Islet precursor cell (in vitro differentiated cells): Measurements from ENCODE around the gene FAM110A.
"Not testable (repeated sequence)": the region's sequence is repeated elsewhere in the genome, so short reads cannot be mapped to it uniquely, and the experiment has no call there.

Experiments
- DNase-seq: peaks from one replicate; pipeline ENCODE4 v3.0.0-alpha.2; 2018

Gene FAM110A

DNA sequence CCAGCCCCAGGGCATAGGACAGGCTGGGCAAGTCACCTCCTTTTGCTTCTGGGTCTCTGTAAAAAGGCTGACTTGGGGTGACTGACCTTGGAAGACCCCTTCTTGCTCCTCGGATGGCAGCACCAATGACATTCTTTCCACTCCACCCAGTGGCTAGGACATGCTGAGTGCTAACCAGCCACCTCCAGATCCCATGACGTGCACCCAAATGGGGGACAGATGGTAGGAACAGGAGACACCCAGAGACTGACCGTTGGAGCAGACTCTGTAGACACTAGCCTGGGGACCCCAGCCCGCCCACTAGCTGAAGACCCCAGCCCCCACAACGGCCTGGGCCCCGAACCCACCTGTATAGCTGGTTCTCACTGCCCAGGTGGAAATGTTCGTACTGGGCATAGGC is 44.3 kb downstream of the FAM110A start:
- no peak for DNase-seq

DNA sequence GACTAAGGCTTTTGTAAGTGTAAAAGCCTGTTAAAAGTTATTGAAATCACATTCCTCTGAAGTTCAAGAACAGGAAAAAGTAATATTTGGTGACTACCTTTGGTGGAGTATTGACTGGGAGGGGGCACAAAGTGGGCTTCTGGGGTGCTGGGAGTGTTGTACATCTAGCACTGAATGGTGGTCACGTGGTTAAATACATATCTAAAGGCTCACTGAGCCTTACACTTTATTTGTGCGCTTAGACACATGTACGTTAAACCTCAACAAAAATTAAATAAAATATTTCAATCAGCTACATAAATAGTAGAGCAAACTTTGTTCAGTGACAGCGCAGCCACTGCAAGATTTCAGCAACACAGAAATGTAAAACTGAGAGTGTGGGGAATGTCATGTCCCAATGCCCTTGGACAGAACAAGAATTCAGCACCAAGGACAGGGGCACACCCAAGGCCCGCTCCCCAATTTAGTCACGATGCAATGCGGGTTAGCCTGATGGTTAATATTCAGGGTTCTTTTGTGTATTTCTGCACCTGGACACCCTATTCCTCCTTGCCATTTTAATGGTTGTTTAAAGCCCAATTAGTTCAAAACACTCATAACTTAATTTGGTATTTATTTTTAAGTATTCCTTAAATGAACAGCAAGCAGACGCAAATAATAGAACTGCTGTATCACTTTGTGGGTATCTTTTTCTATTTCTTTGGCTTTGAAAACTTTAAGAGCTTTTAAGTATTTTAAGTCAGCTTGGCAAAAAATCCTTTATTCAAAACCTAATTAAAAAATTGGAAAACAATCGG is 45.2 kb downstream of the FAM110A start:
- peak; percentile 68 for DNase-seq

DNA sequence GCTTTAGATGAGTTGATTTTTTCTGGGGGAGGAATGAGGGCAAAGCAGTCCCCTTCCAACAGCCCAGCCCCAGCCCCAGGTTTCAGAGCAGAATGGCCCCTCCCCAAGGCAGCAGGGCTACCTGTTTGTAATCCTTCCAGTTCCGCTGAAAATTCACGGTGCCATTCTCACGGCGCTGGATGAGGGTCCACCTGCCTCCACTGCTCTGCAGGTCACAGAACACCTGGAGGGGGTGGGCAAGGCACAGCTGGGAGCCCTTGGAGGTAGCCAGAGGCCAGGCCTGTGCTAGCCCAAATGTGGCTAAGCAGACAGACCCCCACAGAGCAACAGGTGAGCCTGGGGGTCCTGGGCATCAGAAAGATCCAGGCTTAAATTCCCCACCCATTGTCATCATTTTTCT is 46.1 kb downstream of the FAM110A start:
- no peak for DNase-seq

DNA sequence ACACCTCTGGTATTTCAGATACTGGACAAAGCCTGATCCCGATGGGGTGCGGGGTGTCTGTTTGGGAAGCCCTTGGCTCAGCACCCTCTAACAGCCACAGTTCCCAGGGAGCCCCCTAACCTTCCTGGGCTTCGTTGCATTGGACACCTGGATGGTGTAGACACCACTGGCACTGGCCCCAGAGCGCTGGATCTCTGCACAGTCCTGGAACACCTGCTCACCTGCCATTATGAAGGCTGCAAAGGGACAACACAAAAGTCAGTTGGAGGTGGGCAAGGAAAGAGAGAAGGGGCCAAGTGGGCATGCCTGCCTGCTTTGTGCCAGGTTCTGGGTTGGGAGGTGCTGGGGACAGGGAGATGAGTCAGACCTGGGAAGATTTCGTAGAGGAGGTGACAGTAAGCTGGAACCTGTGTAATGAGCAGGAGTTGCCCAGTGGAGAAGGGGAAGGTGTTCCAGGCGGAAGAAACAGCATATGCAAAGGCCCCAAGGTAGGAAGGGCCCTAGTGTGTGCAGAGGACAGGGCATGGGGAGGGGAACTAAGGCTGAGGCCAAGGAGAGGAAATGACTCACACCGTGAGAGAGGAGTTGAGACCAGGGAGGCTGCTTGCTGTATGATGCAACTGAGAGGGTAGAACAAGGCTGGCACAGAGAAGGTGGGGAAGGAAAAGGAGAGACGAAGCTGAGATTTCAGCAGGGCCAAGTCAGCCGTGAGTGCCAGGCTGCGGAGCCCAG is 47.7 kb downstream of the FAM110A start:
- peak; percentile 61 for DNase-seq

DNA sequence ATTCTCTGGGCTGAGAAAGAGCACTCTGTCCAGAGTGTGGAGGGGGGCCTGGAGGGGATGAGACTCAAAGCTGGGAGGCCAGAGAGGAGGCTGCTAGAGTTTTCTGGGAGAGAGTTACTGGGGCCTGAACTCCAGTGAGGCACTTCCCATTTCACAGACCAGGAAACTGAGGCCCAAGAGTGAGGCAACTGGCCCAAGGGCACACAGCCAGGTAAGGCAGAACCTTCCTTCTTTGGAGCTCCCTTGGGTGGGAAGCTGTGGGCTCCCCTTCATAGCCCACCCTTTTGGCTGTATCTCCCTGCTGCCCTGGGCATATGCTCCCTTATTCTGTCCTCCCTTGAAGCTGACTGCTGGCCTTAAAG is 48.2 kb downstream of the FAM110A start:
- no peak for DNase-seq

DNA sequence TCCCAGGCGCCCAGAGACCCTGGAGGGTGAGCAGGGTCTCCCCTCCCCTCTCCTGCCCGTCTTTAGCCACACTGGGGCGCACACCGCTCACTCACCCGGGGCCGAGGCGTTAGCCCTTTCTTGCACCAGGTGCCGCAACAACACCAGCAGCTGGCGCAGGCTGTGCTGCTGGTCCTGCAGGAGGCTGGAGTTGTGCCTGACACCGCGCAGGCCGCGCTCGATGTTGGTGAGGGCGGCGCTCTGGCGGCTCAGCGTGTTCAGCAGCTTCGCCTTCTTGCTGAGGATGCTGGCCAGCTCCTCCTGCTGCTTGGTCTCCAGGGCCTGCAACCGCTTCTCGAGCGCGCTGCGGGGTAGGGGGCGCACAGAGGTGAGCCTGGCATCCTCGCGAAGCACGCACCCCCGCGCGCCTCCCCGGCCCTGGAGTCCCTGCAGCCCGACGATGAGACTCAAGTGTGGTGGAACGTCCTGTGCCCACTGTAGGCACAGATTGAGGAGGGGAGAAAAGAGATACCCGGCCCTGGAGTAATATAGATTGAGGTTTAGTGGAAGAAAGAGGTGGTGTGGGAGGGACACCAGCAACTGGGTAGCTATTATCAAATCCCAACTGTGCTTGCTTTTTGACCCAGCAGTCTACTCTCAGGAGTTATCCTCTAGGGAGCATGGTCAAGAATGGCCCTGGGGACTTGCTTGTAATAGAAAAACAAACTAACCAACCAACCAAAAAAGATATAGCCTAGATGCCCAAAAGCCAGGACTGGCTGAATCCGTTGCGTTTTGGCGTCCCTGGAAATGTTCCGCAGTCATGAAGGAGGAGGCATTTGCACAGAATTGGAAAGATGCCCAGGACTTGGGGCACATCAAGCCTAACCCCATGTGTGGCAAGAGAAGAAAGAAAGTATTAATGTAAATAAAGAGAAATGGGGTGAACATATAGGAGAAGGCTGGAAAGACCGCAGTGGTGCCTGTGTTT is 51.8 kb downstream of the FAM110A start:
- peak; percentile 94 for DNase-seq

DNA sequence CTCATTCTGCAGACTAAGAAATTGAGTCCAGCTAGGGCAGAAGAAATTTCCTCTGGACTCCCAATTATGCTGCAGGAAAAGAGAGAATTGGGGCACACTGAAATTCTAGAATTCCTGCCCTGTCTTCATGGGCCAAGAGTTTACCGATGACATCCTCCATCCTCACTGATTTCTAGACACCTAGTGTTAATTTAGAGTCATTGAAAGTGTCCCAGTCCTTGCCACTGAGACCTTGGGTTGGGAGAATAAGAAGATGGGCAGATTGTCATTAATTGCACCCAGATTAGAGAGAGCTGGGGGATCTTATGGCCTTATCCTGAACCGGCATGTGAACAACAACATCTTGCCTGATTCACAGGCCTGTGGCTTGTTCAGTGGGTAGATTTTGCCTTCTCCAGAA is 53.6 kb downstream of the FAM110A start:
- DNase-seq: no peak

DNA sequence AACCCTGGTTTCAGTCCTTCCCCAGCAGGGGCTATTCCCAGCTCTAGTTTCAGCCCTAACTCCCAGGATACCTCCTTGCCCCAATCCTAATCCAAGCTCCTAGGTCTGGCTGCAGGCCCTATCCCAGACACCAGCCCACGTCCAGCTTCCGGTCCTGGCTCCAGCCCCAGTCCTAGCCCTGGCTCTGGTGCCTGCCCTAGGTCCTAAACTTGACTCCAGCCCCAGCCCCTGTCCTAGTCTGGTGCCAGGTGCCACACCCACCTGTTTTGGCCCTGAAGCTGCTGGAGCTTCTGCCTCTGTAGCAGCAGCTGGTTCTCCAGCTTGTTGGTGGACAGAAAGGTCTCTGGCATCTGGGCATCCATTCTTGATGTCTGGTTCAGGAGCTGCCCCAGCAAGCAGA is 54.5 kb downstream of the FAM110A start:
- no peak for DNase-seq

DNA sequence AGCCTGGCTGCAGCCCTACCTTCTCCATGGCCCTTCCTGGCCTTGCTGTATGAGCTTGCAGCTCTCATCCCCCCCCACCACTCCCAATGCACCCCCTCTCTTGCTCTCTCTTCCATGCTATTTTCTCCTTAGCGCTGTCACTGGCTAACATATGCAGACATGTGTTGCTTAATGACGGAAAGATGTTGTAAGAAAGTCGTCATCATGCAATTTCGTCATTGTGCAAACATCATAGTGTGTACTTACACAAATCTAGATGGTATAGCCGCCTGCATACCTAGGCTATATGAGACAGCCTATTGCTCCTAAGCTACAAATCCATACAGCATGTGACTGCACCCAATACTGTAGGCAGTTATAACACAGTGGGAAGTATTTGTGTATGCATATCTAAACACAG is 55.6 kb downstream of the FAM110A start:
- no peak for DNase-seq

DNA sequence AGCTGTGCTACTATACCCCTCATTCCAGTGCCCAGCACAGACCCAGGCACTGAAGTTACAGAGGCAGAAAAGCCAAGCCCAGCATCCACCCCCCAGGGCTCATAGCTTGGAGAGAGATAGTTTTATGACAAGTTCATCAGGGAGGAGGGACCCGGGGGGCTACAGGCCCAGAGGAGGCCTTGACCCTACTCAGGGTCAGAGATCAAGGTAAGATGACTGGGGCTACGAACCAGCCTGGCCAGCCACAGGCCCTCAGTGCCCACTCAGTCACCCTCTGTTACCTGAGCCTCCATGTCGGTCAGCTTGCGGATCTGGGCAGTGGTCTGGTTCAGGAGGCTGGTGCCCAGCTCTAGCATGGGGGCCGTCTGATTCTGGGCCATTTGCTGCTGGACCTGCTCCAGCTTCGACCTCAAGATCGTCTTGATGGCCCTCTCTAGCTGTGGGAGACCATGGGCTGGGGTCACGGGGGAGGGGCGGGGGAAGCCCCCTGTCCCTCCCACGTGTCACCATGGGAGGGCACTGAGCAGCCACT is 56.5 kb downstream of the FAM110A start:
- DNase-seq: no peak

DNA sequence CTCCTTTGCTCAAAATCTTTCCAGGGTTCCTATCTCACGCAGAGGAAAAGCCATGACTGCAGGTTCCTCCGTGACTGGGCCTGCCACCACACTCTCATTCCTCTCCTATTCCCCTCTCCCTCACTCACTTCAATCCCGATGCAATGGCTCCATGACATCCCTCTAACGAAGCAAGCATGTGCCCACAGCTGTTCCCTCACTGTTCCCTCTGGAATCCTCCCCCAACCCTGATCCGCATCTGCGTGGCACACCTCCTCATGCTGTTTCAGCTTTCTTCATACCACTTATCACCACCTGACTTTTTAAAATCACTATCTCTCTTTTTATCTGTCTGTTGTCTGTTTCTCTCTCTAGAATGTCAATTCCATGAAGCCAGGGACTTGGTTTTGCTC is 57.1 kb downstream of the FAM110A start:
- no peak for DNase-seq

DNA sequence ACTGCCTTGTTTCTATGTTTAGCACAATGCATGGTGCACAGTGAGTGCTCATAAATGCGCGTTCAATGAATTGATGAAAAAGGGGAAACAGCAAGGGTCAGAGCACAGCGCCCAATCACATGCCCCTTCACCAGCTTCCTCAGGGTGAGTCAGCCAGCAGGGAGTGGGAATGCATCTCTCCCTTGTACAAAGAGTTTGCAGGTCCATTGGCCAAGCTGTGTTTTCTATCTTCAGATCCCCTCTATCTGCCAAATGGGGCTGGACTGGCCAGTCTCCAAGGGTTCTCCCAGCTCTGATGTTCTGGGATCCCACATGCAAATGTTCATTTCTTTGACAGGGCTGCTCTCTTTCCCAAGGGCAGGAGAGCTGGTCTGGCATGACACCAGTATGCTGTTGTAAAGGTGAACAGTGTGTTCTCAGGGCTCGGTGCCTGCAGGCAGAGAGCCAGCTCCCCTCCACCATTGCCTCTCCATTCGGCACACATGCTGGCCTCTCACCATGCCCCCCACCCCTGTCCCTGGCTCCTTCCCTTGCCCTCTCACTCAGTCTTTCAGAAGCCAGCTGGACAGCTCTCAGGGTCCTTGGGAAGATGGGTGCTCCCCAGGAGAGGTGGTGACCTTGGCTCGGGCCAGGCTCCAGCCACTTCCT is 57.7 kb downstream of the FAM110A start:
- DNase-seq: no peak

DNA sequence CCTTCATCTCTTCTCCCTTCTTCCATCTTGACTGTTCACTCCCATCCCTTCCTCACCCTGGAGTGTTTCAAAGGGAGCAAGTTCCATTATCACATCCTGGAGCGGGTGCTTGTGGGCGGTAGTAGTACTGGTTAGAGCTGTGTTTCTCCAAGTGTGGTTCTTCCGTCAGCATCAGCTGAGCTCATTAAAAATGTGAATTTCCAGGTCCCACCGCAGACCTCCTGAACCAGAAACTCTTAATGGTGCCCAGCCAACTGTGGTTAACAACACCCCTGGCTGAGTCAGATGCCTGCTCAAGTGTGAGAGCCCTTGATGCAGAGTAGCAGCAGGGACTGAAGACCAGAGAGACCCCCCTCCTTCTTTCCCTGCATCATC is 58.2 kb downstream of the FAM110A start:
- no peak for DNase-seq

DNA sequence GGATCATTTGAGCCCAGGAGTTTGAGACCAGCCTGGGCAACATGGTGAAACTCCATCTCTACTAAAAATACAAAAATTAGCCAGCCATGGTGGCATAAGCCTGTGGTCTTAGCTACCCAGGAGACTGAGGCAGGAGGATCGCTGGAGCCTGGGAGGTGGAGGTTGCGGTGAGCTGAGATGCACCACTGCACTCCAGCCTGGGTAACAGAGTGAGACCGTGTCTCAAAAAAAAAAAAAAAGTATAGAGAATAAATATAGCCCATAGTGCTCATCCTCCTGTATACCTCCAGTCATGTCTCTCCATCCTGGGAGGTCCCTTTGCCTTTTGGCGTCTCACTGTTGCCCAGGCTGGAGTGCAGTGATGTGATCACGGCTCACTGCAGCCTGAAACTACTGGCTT is 58.9 kb downstream of the FAM110A start:
- DNase-seq: not testable (repeated sequence)
